HG02938 (cell line): ENCODE results near the gene PPIL4.

ENCODE experiments used
- ATAC-seq: cut with Tn5 transposase; IDR thresholded peaks from one replicate; pipeline ENCODE4 v1.9.1; 2021; ENCODE audit warnings: mild to moderate bottlenecking, moderate library complexity; ENCODE audit not compliant: unreplicated experiment

Gene PPIL4, protein sequence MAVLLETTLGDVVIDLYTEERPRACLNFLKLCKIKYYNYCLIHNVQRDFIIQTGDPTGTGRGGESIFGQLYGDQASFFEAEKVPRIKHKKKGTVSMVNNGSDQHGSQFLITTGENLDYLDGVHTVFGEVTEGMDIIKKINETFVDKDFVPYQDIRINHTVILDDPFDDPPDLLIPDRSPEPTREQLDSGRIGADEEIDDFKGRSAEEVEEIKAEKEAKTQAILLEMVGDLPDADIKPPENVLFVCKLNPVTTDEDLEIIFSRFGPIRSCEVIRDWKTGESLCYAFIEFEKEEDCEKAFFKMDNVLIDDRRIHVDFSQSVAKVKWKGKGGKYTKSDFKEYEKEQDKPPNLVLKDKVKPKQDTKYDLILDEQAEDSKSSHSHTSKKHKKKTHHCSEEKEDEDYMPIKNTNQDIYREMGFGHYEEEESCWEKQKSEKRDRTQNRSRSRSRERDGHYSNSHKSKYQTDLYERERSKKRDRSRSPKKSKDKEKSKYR

DNA sequence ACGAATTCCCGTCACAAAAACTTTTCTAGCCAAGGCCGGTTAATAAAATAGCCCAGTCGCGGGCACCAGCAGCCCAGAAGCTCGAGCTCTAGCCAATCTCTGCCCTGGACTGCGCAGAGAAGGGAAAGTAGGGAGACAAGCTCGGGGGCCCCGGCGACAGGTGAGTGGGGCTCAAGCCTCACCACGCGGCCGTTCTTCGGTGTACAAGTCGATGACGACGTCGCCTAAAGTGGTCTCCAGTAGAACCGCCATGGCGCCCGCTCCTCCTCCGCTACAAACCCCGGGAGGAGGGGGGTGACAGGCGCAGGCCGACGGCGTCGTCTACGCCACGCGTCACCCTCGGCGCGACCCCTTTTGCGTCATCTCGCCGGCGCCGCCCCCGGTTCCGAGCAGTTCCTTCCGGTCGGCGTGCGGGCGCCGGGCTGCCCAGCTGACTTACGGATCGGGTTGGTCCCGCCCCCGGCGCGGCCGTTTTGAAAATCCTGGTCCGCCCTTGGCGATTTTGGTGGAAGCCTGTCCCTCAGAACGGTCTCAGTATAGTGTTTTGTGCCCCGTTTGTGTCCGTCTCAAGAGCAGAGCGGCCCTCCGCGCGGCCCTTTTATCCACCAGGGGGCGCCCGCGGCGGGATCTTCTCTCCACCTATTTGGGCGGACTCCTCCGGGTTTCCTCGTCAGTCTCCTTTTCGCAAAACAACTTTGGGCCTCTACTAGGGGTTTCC is at the start of gene PPIL4:
PPIL4 (minus strand) TSS at position 290 of the 718 bp plus-strand sequence; CDS start at position 252, 38 bp downstream.
- ATAC-seq = peak; percentile 76

DNA sequence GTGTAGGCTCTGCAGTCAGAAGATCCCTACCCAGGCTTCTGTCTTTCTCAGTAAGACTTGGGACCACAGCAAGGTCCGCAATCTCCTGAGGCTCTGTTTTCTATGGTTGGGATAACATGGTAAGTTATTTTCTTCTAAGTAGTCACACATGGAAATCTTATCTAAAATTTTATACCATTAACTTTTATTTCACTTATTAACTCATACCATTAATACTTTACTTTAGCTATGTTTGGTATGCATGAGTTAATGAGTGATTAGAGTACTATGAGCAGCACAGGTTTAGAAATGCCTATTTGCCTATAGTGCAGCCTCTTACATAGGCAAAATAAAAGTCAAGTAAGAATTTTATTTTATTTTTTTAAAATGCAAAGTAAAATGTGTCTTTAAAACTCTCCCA is 47.6 kb upstream of the PPIL4 start:
- ATAC-seq = no peak

DNA sequence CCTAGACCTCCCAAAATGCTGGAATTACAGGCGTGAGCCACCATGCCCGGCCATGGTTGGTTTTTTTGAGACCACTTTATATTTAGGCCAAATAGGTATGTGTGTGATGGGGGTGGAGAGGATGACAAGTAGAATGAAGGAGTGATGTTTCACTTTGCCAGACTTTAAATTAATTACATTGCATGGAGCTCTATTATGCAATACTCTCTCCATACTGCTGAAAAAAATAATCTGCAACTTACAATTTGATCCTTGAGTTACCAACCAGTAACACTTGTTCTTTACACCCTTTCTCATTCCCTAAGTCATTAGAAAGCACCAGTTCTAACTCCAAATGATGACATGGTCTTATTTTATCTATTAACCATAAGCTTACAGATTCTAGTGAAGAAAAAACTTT is 47.1 kb upstream of the PPIL4 start:
- ATAC-seq = no peak

DNA sequence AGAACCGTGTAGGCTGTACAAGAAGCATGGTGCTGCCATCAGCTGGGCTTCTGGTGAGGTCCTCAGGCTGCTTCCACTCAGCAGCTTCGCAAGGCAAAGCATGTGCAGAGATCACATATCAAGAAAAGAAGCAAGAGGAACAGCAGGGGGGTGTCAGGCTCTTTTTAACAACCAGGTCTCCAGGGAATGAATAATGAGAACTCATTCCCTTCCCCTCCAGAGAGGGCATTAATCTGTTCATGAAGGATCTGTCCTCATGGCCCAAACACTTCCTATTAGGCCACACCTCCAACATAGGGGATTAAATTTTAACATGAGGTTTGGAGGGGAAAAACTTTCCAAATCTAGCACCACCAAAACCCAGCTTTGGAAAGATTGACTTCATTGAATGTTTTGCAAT is 40.3 kb upstream of the PPIL4 start:
- no peak for ATAC-seq

DNA sequence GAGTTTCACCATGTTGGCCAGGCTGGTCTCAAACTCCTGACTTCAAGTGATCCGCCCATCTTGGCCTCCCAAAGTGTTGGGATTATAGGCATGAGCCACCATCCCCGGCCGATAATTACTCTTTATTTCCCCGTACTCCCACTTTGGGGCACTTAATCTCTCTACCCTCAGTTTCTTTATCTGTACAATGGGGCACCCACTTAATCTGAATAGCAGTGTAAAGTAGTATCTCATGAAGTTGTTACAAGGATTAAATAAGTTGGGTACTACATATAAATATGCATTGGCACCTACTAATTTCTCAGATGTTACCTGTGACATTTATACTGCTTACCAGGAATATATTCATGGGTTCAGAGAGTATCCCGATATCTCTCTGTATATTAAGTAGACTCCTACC is 35.5 kb upstream of the PPIL4 start:
- no peak for ATAC-seq

DNA sequence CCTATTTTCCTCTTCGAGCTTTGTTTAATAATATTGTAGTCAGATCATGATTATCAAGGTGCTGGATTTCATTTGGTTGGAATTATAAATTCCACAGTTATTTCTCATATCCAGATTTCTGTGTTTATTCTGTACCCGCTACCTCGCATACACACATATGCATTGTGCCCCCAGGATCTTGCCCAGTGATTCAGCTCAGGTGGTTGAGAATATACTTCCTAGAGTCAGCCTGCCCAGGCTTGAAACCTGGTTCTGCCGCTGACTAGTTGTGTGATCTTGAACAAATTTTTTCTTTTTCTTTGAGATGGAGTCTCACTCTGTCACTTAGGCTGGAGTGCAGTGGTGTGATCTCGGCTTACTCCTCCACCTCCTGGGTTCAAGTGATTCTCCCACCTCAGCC is 35.0 kb upstream of the PPIL4 start:
- no peak for ATAC-seq

DNA sequence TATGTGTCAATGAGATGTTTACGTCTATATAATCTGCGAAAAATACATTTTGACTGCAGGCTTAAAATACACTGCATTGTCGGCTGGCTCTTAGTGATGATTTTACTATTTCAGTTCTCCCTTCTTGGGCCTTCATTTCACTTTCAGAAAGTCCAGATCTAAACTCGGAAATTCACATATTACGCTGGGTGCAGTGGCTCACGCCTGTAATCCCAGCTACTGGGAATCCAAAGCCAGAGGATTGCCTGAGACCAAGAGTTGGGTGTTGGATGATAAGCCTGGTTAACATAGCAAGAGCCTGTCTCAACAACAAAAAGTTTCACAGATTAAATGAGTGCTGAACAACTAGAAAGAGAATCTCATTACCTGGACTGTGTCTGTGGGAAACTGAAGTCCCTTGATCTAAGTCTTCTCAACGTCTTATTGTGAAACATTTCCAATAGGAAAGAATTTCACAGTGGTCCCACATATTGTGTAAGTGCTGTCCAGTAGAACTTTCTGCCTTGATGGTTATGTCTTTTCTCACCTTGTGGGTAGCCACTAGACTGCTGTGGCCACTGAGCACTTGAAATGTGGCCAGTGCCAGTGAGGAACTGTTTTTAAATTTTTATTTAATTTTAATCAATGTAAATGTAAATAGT is 22.2 kb upstream of the PPIL4 start:
- no peak for ATAC-seq

DNA sequence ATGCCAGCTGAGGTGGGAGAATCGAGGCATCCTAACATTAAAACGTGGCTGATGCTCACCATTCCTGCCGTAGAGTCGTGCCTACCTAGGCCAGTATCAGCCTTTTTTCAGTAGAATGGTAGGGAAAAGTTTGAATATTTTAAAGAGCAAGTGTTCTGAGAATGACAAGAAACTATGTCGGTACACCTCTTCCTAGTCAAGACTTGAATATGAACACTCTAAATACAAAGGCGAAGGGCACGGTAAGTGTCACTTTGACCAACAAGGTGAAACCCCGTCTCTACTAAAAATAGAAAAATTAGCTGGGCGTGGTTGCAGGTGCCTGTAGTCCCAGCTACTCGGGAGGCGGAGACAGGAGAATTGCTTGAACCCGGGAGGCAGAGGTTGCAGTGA is 21.3 kb upstream of the PPIL4 start:
- no peak for ATAC-seq

DNA sequence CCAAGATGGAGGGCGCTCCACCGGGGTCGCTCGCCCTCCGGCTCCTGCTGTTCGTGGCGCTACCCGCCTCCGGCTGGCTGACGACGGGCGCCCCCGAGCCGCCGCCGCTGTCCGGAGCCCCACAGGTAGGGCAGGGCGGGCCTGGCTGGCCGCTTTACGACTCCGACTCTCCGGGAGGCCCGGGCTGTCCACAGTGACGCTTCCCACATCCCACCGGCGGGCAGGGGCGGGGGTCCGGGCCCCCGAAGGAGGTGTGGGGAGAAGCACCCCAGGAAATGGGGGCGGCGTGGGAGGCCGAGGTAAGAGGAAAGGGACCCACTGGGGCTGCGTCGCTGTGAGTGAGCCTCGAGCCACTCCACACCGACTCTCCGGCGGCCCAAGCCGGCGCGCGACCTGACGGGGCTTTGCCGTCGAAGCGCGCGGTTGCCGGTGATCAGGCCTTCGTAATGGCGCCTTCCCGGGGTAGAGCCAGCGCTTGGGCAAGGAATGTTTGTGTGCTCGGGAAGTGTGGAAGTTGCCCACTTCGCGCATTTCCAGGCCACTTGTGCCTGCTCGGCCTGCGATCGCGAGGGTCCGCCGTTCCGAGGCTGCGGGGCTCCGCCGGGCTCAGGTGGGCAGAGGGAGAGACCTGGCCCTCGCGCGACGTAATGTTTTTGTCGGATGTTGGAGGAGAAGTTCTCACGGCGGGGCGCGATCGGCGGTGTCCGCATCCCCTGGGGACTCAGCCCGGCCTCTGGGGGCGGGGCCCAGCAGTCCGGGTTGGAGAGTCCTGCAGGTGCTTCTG is 20.8 kb upstream of the PPIL4 start:
- ATAC-seq = peak; percentile 11

DNA sequence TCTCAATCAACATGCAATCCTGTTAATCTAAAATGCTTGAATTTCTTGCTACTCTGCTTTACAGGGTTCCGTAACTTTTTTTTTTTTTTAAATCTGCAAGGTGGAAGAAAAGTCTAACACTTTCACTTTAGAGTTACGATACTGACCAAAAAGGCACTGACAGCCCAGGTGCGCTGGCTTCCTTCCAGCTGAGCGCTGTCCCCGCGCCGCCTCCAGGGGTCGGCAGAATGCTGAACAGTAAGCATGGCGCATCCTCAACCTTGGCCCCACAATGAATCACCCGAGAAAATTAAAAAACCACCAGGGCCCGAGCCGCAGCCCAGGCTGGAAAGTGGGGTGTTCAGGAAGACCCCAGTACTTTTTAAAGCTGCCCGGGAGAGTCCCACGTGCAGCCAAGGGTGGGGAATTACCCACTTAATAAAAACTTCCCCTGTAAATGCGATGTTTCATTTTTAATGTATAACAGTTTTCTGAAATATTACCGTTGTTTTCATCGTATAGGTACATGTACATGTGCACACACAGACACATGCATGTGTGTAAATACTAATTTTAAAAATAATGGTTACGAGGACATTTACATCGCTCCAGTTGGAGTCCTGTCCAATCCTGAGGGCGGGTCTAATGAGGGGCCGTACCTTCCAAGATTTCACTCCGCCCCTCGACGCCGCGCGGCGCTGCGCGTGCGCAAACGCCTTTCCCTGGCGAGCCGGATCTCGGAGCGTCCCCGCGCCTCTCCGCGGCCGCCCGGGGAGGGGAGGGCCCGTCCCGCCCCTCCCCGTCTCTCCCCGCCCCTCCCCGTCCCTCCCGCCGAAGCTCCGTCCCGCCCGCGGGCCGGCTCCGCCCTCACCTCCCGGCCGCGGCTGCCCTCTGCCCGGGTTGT is 19.9 kb upstream of the PPIL4 start, which contains the start of gene GINM1:
GINM1 (plus strand) TSS at position 849 of the 883 bp plus-strand sequence. CDS start 40 bp downstream, outside the sequence.
- ATAC-seq = peak; percentile 76

DNA sequence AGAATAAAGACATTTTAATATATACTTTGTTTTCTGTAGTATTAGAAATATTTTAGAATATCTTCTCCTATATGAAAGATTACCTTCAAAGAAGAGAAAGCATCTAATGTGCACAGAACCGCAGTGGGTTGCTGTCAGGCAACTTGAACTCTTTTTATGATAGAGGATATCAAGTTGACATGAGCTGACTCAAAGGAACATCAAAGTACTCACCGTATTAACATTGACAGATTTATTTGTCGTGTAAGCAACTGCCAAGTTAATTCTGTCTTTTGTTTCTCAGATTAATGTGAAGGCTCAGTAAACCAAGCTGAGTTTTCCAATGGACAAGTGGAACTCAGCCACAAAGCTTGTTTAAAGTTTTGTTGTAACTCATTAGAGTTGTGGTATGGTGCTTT is 18.1 kb upstream of the PPIL4 start:
- ATAC-seq = no peak

DNA sequence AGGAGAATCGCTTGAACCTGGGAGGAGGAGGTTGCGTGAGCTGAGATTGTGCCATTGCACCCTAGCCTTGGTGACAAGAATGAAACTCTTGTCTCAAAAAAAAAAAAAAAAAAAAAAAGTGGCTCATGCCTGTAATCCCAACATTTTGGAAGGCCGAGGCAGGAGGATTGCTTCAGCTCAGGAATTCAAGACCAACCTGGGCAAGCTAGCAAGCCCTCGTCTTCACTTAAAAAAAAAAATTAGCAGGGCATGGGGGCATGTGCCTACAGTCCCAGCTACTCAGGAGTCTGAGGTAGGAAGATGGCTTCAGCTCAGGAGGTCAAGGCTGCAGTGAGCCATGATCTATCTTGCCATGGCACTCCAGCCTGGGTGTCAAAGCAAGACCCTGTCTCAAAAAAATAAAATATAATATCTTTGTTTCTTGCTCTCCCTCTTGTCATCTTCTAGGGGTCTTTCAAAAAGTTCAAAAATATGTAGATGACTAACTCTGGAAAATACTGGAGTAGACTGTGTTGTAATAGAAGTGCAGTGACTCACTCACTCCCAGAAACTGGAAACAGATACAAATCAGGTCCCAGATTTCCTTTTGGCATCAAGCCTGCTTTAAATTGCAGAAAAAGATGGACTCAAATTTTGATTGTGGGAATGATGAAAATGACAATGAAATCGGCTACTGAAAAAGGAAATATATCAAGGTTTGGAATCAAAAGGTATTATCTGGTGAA is 17.5 kb upstream of the PPIL4 start:
- no peak for ATAC-seq

DNA sequence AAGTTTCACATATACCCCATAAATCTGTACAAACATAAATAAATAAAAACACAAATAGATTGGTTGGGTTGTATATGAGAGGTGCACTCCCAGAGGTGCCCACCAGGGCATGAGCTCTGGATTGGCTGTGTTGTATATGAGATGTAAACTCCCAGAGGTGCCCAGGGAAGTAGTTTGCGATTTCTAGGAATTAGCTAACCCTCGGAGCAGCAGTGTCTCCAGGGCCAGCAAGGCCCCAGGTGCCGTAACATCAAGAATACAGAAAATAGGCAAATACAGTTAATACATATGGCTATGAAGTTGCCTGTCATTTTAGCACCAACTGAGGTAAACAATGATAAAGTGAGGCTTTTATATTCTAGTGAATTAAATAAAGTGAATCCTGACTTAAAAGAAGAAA is 14.9 kb upstream of the PPIL4 start:
- no peak for ATAC-seq

DNA sequence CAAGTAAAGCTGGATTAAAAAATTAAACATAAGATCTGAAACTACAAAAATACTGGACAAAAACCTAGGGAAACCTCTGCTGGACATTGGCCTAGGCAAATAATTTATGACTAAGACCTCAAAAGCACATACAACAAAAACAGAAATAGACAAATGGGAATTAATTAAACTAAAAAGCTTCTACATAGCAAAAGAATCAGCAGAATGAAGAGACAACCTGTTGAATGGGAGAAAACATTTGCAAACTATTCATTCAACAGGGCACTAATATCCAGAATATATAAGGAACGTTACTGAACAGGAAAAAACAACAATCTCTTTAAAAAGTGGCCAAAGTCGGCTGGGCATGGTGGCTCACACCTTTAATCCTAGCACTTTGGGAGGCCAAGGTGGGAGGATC is 13.5 kb upstream of the PPIL4 start:
- no peak for ATAC-seq

DNA sequence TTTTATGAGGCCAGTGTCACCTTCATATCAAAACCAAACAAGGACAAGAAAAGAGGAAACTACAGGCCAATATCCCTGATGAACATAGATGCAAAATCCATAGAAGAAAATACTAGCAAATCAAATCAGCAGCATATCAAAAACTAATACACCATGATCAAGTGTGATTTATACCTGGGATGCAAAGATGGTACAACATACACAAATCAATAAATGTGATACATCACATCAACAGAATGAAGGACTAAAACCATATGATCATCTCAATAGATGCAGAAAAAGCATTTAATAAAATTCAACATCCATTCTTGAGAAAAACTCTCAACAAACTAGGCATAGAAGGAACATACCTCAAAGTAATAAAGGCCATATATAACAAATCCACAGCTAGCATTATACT is 12.2 kb upstream of the PPIL4 start:
- no peak for ATAC-seq

DNA sequence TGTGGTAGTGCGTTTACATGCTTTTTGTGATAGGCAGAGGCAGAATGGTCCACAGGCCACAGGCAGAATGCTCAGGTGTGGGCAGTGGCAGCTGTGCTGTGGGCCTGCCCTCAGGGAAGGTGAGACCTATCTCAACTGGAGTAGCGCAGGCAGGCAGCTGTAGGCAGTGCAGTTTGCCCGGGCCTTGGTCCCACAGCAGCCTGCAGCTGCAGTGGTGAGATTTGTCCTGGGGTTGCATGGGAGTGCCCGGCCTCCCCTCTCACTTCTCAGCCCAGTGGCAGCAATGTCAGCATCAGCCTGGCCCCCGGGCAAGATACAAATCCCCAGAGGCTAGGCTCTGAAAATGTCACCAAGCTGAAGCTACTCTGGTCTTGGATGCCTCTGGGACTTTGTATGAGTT is 6.1 kb upstream of the PPIL4 start:
- no peak for ATAC-seq

DNA sequence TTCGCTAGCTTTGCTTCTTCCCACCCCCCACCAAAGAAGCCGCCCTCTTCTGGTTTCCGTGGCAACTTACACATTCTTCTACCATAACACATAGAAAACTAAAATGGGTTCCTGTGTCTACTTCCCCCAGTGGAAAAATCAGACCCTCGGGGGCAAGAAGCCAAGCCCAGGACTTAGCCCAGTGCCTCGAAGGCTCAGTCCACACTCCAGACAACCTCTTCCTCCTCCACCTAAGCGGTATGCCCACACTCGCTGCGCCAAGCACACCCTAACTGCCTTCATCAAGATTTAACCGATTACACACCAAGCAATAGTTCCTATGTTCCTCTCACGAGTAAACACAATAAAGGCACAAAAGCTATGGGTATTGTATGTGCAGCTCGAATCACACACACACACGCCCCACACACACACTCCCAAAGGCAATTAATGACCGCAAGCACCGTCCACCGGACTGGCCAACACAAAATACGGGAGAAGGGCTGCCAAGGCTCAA is 537 bp downstream of the PPIL4 start:
- ATAC-seq = peak; percentile 39

DNA sequence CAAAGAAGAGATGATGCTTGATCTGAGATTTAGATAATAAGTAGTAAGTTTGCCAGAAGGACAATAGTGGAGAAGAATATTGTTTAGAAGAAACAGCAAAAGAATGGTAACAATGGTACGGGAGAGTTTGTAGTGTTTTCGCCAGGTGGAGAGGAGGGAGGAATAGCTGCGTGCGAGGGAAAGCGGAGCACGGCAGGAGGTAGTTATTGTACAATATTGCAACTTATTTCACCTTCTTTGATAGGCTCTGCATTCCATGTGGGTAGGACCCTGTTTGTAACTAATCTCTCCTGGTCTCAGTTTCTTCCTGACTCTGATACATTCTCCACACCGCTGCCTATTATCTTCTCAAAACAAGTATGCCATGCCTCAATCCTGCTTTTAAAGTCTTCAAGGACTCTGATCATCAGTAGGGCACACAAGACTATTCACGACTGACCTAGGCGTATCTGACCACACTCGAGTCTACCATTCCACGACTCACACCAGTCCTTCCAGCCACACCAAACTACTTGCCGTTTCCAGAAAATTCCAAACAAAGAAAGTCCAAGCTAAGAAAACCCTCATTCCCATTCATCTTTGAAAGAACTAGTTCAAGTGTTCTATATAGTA is 1.1 kb downstream of the PPIL4 start:
- peak; percentile 7 for ATAC-seq

DNA sequence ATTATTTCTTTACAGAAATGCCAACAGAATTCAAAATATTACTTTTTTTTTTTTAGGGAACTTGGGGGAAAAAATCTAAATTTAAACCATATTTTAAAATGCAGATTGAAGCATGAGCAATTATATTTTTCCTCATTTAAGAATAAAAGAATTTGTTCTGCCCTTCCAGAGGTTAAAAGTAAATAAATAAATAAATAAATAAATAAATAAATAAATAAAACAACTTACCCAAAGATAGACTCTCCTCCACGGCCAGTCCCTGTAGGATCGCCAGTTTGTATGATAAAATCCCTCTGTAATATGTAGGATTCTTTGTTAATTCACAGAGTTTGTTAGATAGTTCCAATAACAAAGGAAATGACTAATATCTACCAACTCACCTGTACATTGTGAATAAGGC is 4.7 kb downstream of the PPIL4 start:
- no peak for ATAC-seq
